Measurements from ENCODE around the gene IGF2BP2.

DNA sequence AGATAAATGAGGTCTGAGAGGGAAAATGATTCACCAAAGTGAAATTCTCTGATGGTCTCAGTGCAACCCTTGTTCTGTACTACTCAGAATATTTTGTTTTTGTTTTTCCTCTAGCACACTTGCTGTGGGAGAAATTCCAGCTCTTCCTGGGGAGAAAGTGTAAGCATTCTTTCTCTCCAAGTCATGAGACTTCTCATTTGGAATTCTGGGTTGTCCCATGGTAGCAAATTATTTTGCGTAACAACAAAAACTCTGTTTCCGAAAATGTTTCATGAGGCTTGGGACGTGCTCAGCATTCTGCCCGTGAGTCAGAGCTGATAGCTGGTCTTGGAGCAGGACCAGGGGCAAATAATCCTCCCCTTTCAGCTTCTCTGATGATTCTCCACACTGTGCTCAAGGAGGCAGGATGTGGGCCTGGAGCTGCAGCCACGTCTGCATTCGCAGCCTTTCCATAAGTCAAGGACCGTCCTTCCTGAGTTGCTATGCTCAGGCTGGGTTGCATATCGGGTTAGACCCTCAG lies 168.5 kb downstream of the IGF2BP2 start:
- no peak for TF ChIP-seq POLR2A (IDR thresholded peaks at IDR 0.05; ENCODE audit: borderline replicate concordance, extremely low read depth, insufficient read depth, insufficient read length)
- no peak for TF ChIP-seq TCF7L2 (IDR thresholded peaks at IDR 0.05; ENCODE audit: borderline replicate concordance, extremely low read depth, insufficient read depth, insufficient read length)
- no peak for TF ChIP-seq CTCF (IDR thresholded peaks at IDR 0.05 in 2 of 3, conservative IDR thresholded peaks at IDR 0.05 in 1 of 3; ENCODE audit: borderline replicate concordance in 1 of 3, insufficient read depth in 1 of 3, low read depth in 2 of 3, low read length in 2 of 3)
- TF ChIP-seq, protein P1, sequence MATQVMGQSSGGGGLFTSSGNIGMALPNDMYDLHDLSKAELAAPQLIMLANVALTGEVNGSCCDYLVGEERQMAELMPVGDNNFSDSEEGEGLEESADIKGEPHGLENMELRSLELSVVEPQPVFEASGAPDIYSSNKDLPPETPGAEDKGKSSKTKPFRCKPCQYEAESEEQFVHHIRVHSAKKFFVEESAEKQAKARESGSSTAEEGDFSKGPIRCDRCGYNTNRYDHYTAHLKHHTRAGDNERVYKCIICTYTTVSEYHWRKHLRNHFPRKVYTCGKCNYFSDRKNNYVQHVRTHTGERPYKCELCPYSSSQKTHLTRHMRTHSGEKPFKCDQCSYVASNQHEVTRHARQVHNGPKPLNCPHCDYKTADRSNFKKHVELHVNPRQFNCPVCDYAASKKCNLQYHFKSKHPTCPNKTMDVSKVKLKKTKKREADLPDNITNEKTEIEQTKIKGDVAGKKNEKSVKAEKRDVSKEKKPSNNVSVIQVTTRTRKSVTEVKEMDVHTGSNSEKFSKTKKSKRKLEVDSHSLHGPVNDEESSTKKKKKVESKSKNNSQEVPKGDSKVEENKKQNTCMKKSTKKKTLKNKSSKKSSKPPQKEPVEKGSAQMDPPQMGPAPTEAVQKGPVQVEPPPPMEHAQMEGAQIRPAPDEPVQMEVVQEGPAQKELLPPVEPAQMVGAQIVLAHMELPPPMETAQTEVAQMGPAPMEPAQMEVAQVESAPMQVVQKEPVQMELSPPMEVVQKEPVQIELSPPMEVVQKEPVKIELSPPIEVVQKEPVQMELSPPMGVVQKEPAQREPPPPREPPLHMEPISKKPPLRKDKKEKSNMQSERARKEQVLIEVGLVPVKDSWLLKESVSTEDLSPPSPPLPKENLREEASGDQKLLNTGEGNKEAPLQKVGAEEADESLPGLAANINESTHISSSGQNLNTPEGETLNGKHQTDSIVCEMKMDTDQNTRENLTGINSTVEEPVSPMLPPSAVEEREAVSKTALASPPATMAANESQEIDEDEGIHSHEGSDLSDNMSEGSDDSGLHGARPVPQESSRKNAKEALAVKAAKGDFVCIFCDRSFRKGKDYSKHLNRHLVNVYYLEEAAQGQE (IDR thresholded peaks at IDR 0.05; ENCODE audit: low read depth) = no peak
- TF ChIP-seq CEBPB (IDR thresholded peaks at IDR 0.05; ENCODE audit: low read depth) = no peak
- no peak for TF ChIP-seq RAD21 (IDR thresholded peaks at IDR 0.05; ENCODE audit: low read depth)
- no peak for TF ChIP-seq YY1 (IDR thresholded peaks at IDR 0.05; ENCODE audit: extremely low read depth, insufficient replicate concordance, low read depth, low read length)
- TF ChIP-seq, protein P2, sequence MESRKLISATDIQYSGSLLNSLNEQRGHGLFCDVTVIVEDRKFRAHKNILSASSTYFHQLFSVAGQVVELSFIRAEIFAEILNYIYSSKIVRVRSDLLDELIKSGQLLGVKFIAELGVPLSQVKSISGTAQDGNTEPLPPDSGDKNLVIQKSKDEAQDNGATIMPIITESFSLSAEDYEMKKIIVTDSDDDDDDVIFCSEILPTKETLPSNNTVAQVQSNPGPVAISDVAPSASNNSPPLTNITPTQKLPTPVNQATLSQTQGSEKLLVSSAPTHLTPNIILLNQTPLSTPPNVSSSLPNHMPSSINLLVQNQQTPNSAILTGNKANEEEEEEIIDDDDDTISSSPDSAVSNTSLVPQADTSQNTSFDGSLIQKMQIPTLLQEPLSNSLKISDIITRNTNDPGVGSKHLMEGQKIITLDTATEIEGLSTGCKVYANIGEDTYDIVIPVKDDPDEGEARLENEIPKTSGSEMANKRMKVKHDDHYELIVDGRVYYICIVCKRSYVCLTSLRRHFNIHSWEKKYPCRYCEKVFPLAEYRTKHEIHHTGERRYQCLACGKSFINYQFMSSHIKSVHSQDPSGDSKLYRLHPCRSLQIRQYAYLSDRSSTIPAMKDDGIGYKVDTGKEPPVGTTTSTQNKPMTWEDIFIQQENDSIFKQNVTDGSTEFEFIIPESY (IDR thresholded peaks at IDR 0.05; ENCODE audit: extremely low read depth, insufficient replicate concordance, low read length) = no peak
- no peak for TF ChIP-seq ATF3 (IDR thresholded peaks at IDR 0.05)
- TF ChIP-seq ZNF274 (IDR thresholded peaks at IDR 0.05; ENCODE audit: low read depth, low read length) = no peak
- TF ChIP-seq POLR2AphosphoS5 (IDR thresholded peaks at IDR 0.05; ENCODE audit: low read depth, low read length) = no peak
- TF ChIP-seq, protein P3, sequence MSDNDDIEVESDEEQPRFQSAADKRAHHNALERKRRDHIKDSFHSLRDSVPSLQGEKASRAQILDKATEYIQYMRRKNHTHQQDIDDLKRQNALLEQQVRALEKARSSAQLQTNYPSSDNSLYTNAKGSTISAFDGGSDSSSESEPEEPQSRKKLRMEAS (IDR thresholded peaks at IDR 0.05) = no peak
- TF ChIP-seq EZH2 (IDR thresholded peaks at IDR 0.05) = no peak

Measured in HCT116 (cell line).